IMR-90 (cell line): ENCODE results near the gene RIPOR3. TPM values are rescaled to one million over a fixed set of nuclear protein-coding genes. Genes with fewer than 3 reads are reported as not detected.

Experiments used
- ATAC-seq: fragments of 200-7000 bp; cut with Tn5 transposase; 2 replicates; pipeline ENCODE4 v1.9.1; 2020; ENCODE audit warnings: low read depth, mild to moderate bottlenecking, moderate library complexity
- BruUV-seq: library from RNA; stranded (reverse); fragments of 400-500 nt; replicated peaks from 2 replicates; lab custom pipeline; 2021; lab: Mats Ljungman, UMichigan
- CTCF ChIA-PET: fragments of 300-600 bp; formaldehyde crosslinking; extraction: SDS; loops from one replicate; lab custom pipeline; 2021; ENCODE audit warnings: antibody characterized with exemption; lab: Yijun Ruan, JAX
- POLR2A ChIA-PET: fragments of 300-600 bp; sonication (Branson Sonifier 250); formaldehyde crosslinking; loops from one replicate; lab custom pipeline; 2022; ENCODE audit warnings: antibody characterized with exemption; ENCODE audit not compliant: unreplicated experiment; lab: Charles Lee
- DNase-seq: peaks from one replicate; pipeline ENCODE4 v3.0.0; 2013
- H2AFZ ChIP-seq: replicated peaks from 2 replicates; pipeline ENCODE3; 2013; ENCODE audit warnings: low read length, mild to moderate bottlenecking; ENCODE audit not compliant: poor library complexity
- H2AK5ac ChIP-seq: 2 replicates; pipeline ENCODE4 v1.6.1; 2013; ENCODE audit warnings: low read depth, low read length, inconsistent platforms
- H2AK9ac ChIP-seq: replicated peaks from 2 replicates; pipeline ENCODE3; 2013; ENCODE audit warnings: mild to moderate bottlenecking, low read depth, low read length, moderate library complexity; ENCODE audit not compliant: poor library complexity
- H2BK120ac ChIP-seq: 2 replicates; pipeline ENCODE4 v1.6.1; 2013; ENCODE audit warnings: low read depth, low read length, inconsistent platforms
- H2BK15ac ChIP-seq: 3 replicates; pipeline ENCODE4 v1.6.1; 2013; ENCODE audit warnings: low read depth, low read length, inconsistent platforms
- H2BK20ac ChIP-seq: 2 replicates; pipeline ENCODE4 v1.6.1; 2013; ENCODE audit warnings: low read depth, mild to moderate bottlenecking, inconsistent platforms, low read length, moderate library complexity
- H2BK5ac ChIP-seq: 2 replicates; pipeline ENCODE4 v1.6.1; 2013; ENCODE audit warnings: mild to moderate bottlenecking, low read depth, low read length, inconsistent platforms; ENCODE audit not compliant: poor library complexity, severe bottlenecking
- H3K14ac ChIP-seq: replicated peaks from 2 replicates; pipeline ENCODE4 v1.6.1; 2013; ENCODE audit warnings: low read depth, low read length, inconsistent platforms
- H3K18ac ChIP-seq: 2 replicates; pipeline ENCODE4 v1.6.1; 2013; ENCODE audit warnings: low read depth, low read length, control low read depth
- H3K23ac ChIP-seq: 2 replicates; pipeline ENCODE4 v1.6.1; 2013; ENCODE audit warnings: low read depth, low read length, inconsistent platforms
- H3K27ac ChIP-seq: 2 replicates; pipeline ENCODE4 v1.5.1; 2013; ENCODE audit warnings: mild to moderate bottlenecking, control low read depth, low read length; ENCODE audit not compliant: insufficient read depth
- H3K27me3 ChIP-seq: 2 replicates; pipeline ENCODE4 v1.6.1; 2013; ENCODE audit warnings: low read length; ENCODE audit not compliant: control insufficient read depth, insufficient read depth
- H3K36me3 ChIP-seq: 2 replicates; pipeline ENCODE4 v1.6.1; 2013; ENCODE audit warnings: low read length, mixed read lengths; ENCODE audit not compliant: control insufficient read depth, insufficient read depth
- H3K4ac ChIP-seq: 2 replicates; pipeline ENCODE4 v1.6.1; 2013; ENCODE audit warnings: low read depth, low read length, inconsistent platforms
- H3K4me1 ChIP-seq: 2 replicates; pipeline ENCODE4 v1.6.1; 2013; ENCODE audit warnings: low read length, mixed read lengths; ENCODE audit not compliant: control insufficient read depth, insufficient read depth
- H3K4me2 ChIP-seq: 2 replicates; pipeline ENCODE4 v1.6.1; 2013; ENCODE audit warnings: low read depth, mild to moderate bottlenecking, control low read depth, low read length, moderate library complexity
- H3K4me3 ChIP-seq: 2 replicates; pipeline ENCODE4 v1.5.1; 2013; ENCODE audit warnings: low read depth, mild to moderate bottlenecking, control low read depth, low read length, moderate library complexity; ENCODE audit not compliant: insufficient read depth
- H3K56ac ChIP-seq: 2 replicates; pipeline ENCODE4 v1.6.1; 2013; ENCODE audit warnings: low read length, inconsistent platforms; ENCODE audit not compliant: insufficient read depth; ENCODE audit errors: extremely low read depth
- H3K79me1 ChIP-seq, 2 experiments: 2 replicates each; pipeline ENCODE4 v1.6.1; 2013; ENCODE audit warnings: low read length in 2 of 2, inconsistent platforms in 1 of 2, low read depth in 1 of 2
- H3K9ac ChIP-seq: 2 replicates; pipeline ENCODE4 v1.6.1; 2013; ENCODE audit warnings: low read depth, low read length, control low read depth
- H3K9me1 ChIP-seq: 2 replicates; pipeline ENCODE4 v1.6.1; 2013; ENCODE audit warnings: low read length, inconsistent platforms; ENCODE audit not compliant: insufficient read depth
- H3K9me3 ChIP-seq: 2 replicates; pipeline ENCODE4 v1.6.1; 2013; ENCODE audit warnings: low read length; ENCODE audit not compliant: control insufficient read depth, insufficient read depth
- H4K20me1 ChIP-seq: 2 replicates; pipeline ENCODE4 v1.6.1; 2013; ENCODE audit warnings: low read length, inconsistent platforms; ENCODE audit not compliant: insufficient read depth
- H4K5ac ChIP-seq: 2 replicates; pipeline ENCODE4 v1.6.1; 2013; ENCODE audit warnings: mild to moderate bottlenecking, low read depth, low read length, control low read depth
- H4K8ac ChIP-seq, 2 experiments: 2 replicates each; pipeline ENCODE4 v1.6.1; 2013; ENCODE audit warnings: low read depth in 2 of 2, low read length in 2 of 2, control low read depth in 1 of 2, inconsistent platforms in 1 of 2
- H4K91ac ChIP-seq: 2 replicates; pipeline ENCODE4 v1.6.1; 2013; ENCODE audit warnings: low read depth, low read length, inconsistent platforms; ENCODE audit not compliant: insufficient read depth
- BHLHE40 ChIP-seq: fragments of 150-350 bp; IDR thresholded peaks from 2 replicates; pipeline ENCODE4 v1.6.1; 2016; ENCODE audit warnings: mild to moderate bottlenecking, low read depth, low read length
- CEBPB ChIP-seq: IDR thresholded peaks from 2 replicates; pipeline ENCODE4 v1.6.1; 2012; ENCODE audit warnings: low read depth, low read length, improper control_type of control experiment
- CHD1 ChIP-seq: IDR thresholded peaks from 2 replicates; pipeline ENCODE4 v1.6.1; 2012; ENCODE audit warnings: low read depth, low read length, improper control_type of control experiment
- CTCF ChIP-seq: conservative IDR thresholded peaks from 2 replicates; pipeline ENCODE4 v1.5.1; 2012; ENCODE audit warnings: mild to moderate bottlenecking, low read depth, low read length, improper control_type of control experiment
- MAZ ChIP-seq: IDR thresholded peaks from 2 replicates; pipeline ENCODE4 v1.6.1; 2012; ENCODE audit warnings: low read depth, mild to moderate bottlenecking, low read length, improper control_type of control experiment, moderate library complexity, borderline replicate concordance
- NFE2L2 ChIP-seq: fragments of 150-350 bp; IDR thresholded peaks from 2 replicates; pipeline ENCODE4 v1.6.1; 2016; ENCODE audit warnings: low read depth, mild to moderate bottlenecking, low read length
- POLR2A ChIP-seq: IDR thresholded peaks from 2 replicates; pipeline ENCODE4 v1.6.1; 2012; ENCODE audit warnings: mild to moderate bottlenecking, low read depth, low read length
- RAD21 ChIP-seq: IDR thresholded peaks from 2 replicates; pipeline ENCODE4 v1.6.1; 2012; ENCODE audit warnings: low read length, improper control_type of control experiment
- SMC3 ChIP-seq: fragments of 150-350 bp; IDR thresholded peaks from 2 replicates; pipeline ENCODE4 v1.6.1; 2016; ENCODE audit warnings: low read depth, mild to moderate bottlenecking, antibody characterized with exemption, low read length, moderate library complexity
- WGBS, 2 experiments: methylation state at CpG; one replicate each; pipeline versions ENCODE4 v1.1.5 to v1.1.7; 2013; ENCODE audit warnings: missing lambda C conversion rate in 2 of 2; ENCODE audit not compliant: insufficient read length in 1 of 2; ENCODE audit errors: extremely low coverage in 2 of 2; 5-methylcytosine and 5-hydroxymethylcytosine counted together
- dilution Hi-C: fragments of 300-500 bp; cut with HindIII; formaldehyde crosslinking; loops from one replicate; pipeline ENCODE4 v1.14.3; 2018; ENCODE audit warnings: low sequenced_read_pairs; ENCODE audit not compliant: unreplicated experiment
- in situ Hi-C: fragments of 300-500 bp; cut with MboI; formaldehyde crosslinking; loops from 3 replicates; pipeline ENCODE4 v1.14.3; 2019; ENCODE audit warnings: low sequenced_read_pairs, inconsistent platforms, mixed read lengths
- intact Hi-C: fragments of 100-400 bp; cut with micrococcal nuclease; formaldehyde crosslinking; loops from 2 replicates; pipeline ENCODE4 v1.10.0; 2022
- polyA plus RNA-seq, 3 experiments: library from polyadenylated mRNA; depleted of rRNA; stranded (reverse); fragments of >200 nt; gene quantifications; 2 replicates each; pipeline ENCODE4 v1.2.3, GENCODE V29; 2012; ENCODE audit warnings: low replicate concordance in 1 of 3
- total RNA-seq: library from RNA; depleted of rRNA; stranded (reverse); fragments of >200 nt; gene quantifications from 2 replicates; pipeline ENCODE4 v1.2.3, GENCODE V29; 2012
- TF ChIP-seq, protein P1 (sequence below): fragments of 150-350 bp; IDR thresholded peaks from 2 replicates; pipeline ENCODE4 v1.6.1; 2016; ENCODE audit warnings: low read depth, mild to moderate bottlenecking, low read length, moderate library complexity, borderline replicate concordance

Gene RIPOR3
- total and polyA plus RNA-seq, 2 of the 4 experiments (the other 2 are of a cell fraction): 0.54 to 1.7 TPM

- peak; percentile 51 for DNase-seq
- H4K91ac ChIP-seq: no peak overlapping the region
- no peak overlapping the region for H4K5ac ChIP-seq
- peaks cover 42% of the 10 kb centered on the region for H4K20me1 ChIP-seq
- no peak overlapping the region for H2AK9ac ChIP-seq
- ChIA-PET POLR2A (no interaction called here), CTCF (interaction anchor here (0.7 to 1.3 kb wide), 7 partner anchors 8 to 72 kb away, joined by 3 to 6 read pairs (median 3); no protein-coding TSS in a partner anchor)
- H3K27me3 ChIP-seq: no peaks in the 10 kb centered on the region
- peaks cover 19% of the 10 kb centered on the region for H3K9me1 ChIP-seq
- peaks cover 11% of the 10 kb centered on the region for H3K4me1 ChIP-seq
- no peak overlapping the region for H3K4ac ChIP-seq
- BruUV-seq: no TSS peak
- H3K4me2 ChIP-seq: no peak overlapping the region
- H3K18ac ChIP-seq: no peak overlapping the region
- no peak overlapping the region for H2BK15ac ChIP-seq
- H2BK5ac ChIP-seq: no peak overlapping the region
- no peak for TF ChIP-seq MAZ
- TF ChIP-seq CTCF: peak; percentile 68
- no peak for TF ChIP-seq CEBPB
- TF ChIP-seq POLR2A: no peak
- peak; percentile 85 for TF ChIP-seq SMC3
- TF ChIP-seq NFE2L2: no peak
- peak; percentile 85 for TF ChIP-seq RAD21
- TF ChIP-seq BHLHE40: no peak
- TF ChIP-seq CHD1: no peak
- TF ChIP-seq, protein P1, sequence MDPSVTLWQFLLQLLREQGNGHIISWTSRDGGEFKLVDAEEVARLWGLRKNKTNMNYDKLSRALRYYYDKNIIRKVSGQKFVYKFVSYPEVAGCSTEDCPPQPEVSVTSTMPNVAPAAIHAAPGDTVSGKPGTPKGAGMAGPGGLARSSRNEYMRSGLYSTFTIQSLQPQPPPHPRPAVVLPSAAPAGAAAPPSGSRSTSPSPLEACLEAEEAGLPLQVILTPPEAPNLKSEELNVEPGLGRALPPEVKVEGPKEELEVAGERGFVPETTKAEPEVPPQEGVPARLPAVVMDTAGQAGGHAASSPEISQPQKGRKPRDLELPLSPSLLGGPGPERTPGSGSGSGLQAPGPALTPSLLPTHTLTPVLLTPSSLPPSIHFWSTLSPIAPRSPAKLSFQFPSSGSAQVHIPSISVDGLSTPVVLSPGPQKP: no peak
- H2BK20ac ChIP-seq: peak overlapping the region; percentile 1; the same call in 1 of the 2 replicates
- WGBS, 2 experiments: 51% methylated on average over 6 of the region's 12 CpGs; no CpG with 5 or more reads in 1 of the 2 experiments
- in situ Hi-C loops: loop anchor here (5.0 kb wide), 2 partner anchors 114 to 389 kb away; no protein-coding TSS in a partner anchor
- H2AFZ ChIP-seq: no peak overlapping the region
- no peaks in the 10 kb centered on the region for H3K9me3 ChIP-seq
- H3K23ac ChIP-seq: no peak overlapping the region
- peak; percentile 74 for ATAC-seq
- no peak overlapping the region for H4K8ac ChIP-seq
- no peak overlapping the region; the same call in 1 of the 2 replicates for H3K27ac ChIP-seq
- intact Hi-C loops: loop anchor here (1.0 to 5.0 kb wide), 2 partner anchors 94 to 390 kb away; no protein-coding TSS in a partner anchor
- peaks cover 41 to 81% of the 10 kb centered on the region in 2 experiments for H3K79me1 ChIP-seq
- no peak overlapping the region for H3K9ac ChIP-seq
- H2AK5ac ChIP-seq: peak overlapping the region; percentile 55; the same call in 1 of the 2 replicates
- no peak overlapping the region for H3K56ac ChIP-seq
- H2BK120ac ChIP-seq: peak overlapping the region; percentile 16
- no peak overlapping the region for H3K14ac ChIP-seq
- dilution Hi-C loops: no loop called here
- peaks cover 59% of the 10 kb centered on the region for H3K36me3 ChIP-seq
- H3K4me3 ChIP-seq: no peak overlapping the region
These were observed 115.2 kb downstream of the RIPOR3 start for GRCh38 chr20:50575865-50576720.
